ENCODE results near the gene CLNK. TPM values are rescaled to one million over a fixed set of nuclear protein-coding genes. Genes with fewer than 3 reads are reported as not detected.

The CLNK gene
- total and polyA plus RNA-seq, 8 donors, result 0.08 to 2.7 (median 0.72) TPM; not detected in 4

DNA sequence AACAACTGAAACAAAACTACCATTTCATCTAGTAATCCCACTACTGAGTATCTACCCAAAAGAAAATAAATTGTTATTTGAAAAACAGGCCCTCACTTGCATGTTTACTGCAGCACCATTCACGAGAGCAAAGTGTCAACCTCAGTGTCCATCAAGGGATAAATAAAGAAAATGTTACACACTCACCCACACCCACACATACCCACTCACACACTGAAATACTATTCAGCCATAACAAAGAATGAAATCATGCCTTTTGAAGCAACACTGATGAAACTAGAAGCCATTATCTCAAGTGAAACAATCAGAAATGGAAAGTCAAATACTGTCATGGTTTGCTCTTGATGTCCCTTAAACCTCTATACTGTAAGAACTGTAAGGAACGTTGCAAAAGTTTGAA is 44.8 kb upstream of the CLNK start:
- TF ChIP-seq CTCF (IDR thresholded peaks at IDR 0.05) (no peak), POLR2AphosphoS5 (IDR thresholded peaks at IDR 0.05) (no peak)
- Histone ChIP-seq H3K4me1 (no peaks in the 10 kb centered on the region), H3K27ac (no peak overlapping the region), H3K27me3 (no peaks in the 10 kb centered on the region), H3K36me3 (no peaks in the 10 kb centered on the region), H3K4me3 (no peak overlapping the region), H3K9me3 (no peaks in the 10 kb centered on the region)
- 60 to 72% (median 67%) methylated on average over 2 of the region's 2 CpGs for WGBS, 5 donors
- intact Hi-C loops (cut with DNase I; ENCODE audit: low total_unique reads), result no loop called here
- DNase-seq, result no peak

GRCh38 chr4:10728016-10728415 is 43.4 kb upstream of the CLNK start:
- 49 to 75% (median 69%) methylated on average over 4 of the region's 4 CpGs for WGBS, 5 donors
- no peak for TF ChIP-seq POLR2A (IDR thresholded peaks at IDR 0.05)

DNA sequence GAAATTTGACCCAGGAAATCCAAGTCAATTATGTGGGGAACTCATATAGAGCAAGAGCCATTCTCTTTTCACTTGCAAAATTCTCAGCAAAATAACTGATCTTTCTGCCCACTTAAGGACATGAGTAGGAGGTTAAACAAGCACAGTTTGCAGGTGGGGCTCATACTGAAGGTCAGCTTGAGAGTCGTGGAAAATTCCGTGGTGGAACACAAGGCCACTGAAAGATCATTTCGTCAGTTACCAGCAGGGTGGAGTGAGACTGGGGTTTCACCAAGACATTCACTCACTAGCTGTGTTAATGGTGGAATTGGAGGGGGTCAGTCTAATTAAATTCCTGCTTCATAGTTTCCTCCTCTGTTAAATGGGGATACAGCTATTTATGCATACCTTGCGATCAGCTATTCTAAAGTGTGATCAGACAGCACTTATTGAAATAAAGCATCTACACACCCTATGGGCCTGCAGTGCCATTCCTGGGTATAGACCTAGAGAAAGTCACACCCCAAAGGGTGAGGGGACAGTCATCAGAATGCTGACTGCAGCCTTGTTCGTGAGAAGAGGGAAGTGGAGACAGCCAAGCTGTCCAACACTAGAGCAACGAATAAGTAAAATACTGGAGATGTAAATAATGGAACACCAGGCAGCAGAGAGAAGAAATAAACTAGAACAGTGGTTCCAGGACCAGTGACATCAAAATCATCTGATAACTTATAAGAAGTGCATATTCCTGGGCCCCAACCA is 42.7 kb upstream of the CLNK start:
- H3K9me3 ChIP-seq, result no peaks in the 10 kb centered on the region
- no peak overlapping the region for H3K4me3 ChIP-seq
- no peak for DNase-seq
- no peaks in the 10 kb centered on the region for H3K27me3 ChIP-seq
- no peaks in the 10 kb centered on the region for H3K4me1 ChIP-seq
- no peaks in the 10 kb centered on the region for H3K36me3 ChIP-seq
- intact Hi-C loops (cut with DNase I; ENCODE audit: low total_unique reads), result no loop called here
- TF ChIP-seq POLR2AphosphoS5 (IDR thresholded peaks at IDR 0.05), result no peak
- TF ChIP-seq POLR2A (IDR thresholded peaks at IDR 0.05), result no peak
- H3K27ac ChIP-seq, result no peak overlapping the region
- WGBS, 5 donors, result 51 to 76% (median 66%) methylated on average over 6 of the region's 6 CpGs

More at GRCh38 chr4:10728016-10728415, 43.4 kb upstream of the CLNK start:
- Histone ChIP-seq H3K36me3 (no peaks in the 10 kb centered on the region), H3K9me3 (no peaks in the 10 kb centered on the region), H3K4me3 (no peak overlapping the region), H3K4me1 (no peaks in the 10 kb centered on the region), H3K27me3 (no peaks in the 10 kb centered on the region), H3K27ac (no peak overlapping the region)
- intact Hi-C loops (cut with DNase I; ENCODE audit: low total_unique reads), result no loop called here
- DNase-seq, result no peak

- WGBS, 5 donors, result 45 to 52% (median 46%) methylated on average over 4 of the region's 4 CpGs
- DNase-seq, result no peak
- Histone ChIP-seq H3K4me3 (no peak overlapping the region), H3K4me1 (no peaks in the 10 kb centered on the region), H3K27ac (no peak overlapping the region), H3K36me3 (no peaks in the 10 kb centered on the region), H3K27me3 (no peaks in the 10 kb centered on the region), H3K9me3 (no peaks in the 10 kb centered on the region)
- intact Hi-C loops (cut with DNase I; ENCODE audit: low total_unique reads), result no loop called here
- TF ChIP-seq CTCF (IDR thresholded peaks at IDR 0.05) (no peak), POLR2A (IDR thresholded peaks at IDR 0.05) (no peak), EP300 (IDR thresholded peaks at IDR 0.05) (no peak), POLR2AphosphoS5 (IDR thresholded peaks at IDR 0.05) (no peak)
Measured at GRCh38 chr4:10722957-10723356, 38.4 kb upstream of the CLNK start.

DNA sequence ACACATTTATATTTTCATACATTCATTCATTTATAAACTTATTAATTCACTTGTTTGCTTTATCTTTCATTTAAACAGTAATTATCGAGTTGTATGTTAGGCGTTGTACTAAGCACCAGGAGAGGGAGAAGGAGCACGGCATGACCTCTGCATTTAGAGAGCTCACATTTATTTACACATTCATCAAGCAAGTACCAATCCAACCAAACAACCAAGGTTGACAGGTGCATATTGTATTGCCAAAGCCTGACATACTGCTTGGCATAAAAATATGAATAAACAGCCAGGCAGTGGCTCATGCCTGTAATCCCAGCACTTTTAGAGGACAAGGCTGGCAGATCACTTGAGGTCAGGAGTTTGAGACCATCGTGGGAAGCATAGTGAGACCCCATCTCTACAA is 37.0 kb upstream of the CLNK start:
- Histone ChIP-seq H3K27me3 (no peaks in the 10 kb centered on the region), H3K4me3 (no peak overlapping the region), H3K9me3 (no peaks in the 10 kb centered on the region), H3K4me1 (no peaks in the 10 kb centered on the region), H3K27ac (no peak overlapping the region), H3K36me3 (no peaks in the 10 kb centered on the region)
- DNase-seq, result no peak
- 57 to 66% (median 61%) methylated on average over 4 of the region's 4 CpGs for WGBS, 5 donors
- TF ChIP-seq CTCF (IDR thresholded peaks at IDR 0.05) (no peak), EP300 (IDR thresholded peaks at IDR 0.05) (no peak)
- intact Hi-C loops (cut with DNase I; ENCODE audit: low total_unique reads), result no loop called here
